Liver (tissue), 3 donors: ENCODE data around the gene CADM3.
A peak's percentile ranks its signal among the peaks of the same experiment; 100 is the strongest.

Experiments used
- ATF3 ChIP-seq: IDR thresholded peaks from 2 replicates; pipeline ENCODE4 v1.6.1; 2016; ENCODE audit warnings: antibody characterized with exemption
- CTCF ChIP-seq: fragments of 150-350 bp; IDR thresholded peaks from 2 replicates; pipeline ENCODE4 v1.5.1; 2017; ENCODE audit warnings: improper control_type of control experiment, low read depth, low read length; ENCODE audit not compliant: missing input control
- EGR1 ChIP-seq, 2 donors: IDR thresholded peaks; 2 replicates each; pipeline ENCODE4 v1.6.1; 2016 to 2018; ENCODE audit warnings: antibody characterized with exemption in 2 of 2, low read depth in 2 of 2
- FOXA2 ChIP-seq: IDR thresholded peaks from 2 replicates; pipeline ENCODE4 v1.6.1; 2016; ENCODE audit warnings: antibody characterized with exemption
- GABPA ChIP-seq, 2 donors: IDR thresholded peaks in 1 of 2; conservative IDR thresholded peaks in 1 of 2; 2 replicates each; pipeline ENCODE4 v1.6.1; 2016; ENCODE audit warnings: antibody characterized with exemption in 2 of 2, mild to moderate bottlenecking in 1 of 2, moderate library complexity in 1 of 2
- HNF4A ChIP-seq, 2 donors: conservative IDR thresholded peaks; 2 replicates each; pipeline ENCODE4 v1.6.1; 2016; ENCODE audit warnings: antibody characterized with exemption in 2 of 2, mild to moderate bottlenecking in 2 of 2
- JUND ChIP-seq, 2 donors: IDR thresholded peaks; 2 replicates each; pipeline ENCODE4 v1.6.1; 2016; ENCODE audit warnings: antibody characterized with exemption in 2 of 2
- RAD21 ChIP-seq, 2 donors: IDR thresholded peaks; 2 replicates each; pipeline ENCODE4 v1.6.1; 2016; ENCODE audit warnings: antibody characterized with exemption in 2 of 2, mild to moderate bottlenecking in 2 of 2
- SP1 ChIP-seq: IDR thresholded peaks from 2 replicates; pipeline ENCODE4 v1.6.1; 2018; ENCODE audit warnings: antibody characterized with exemption, mild to moderate bottlenecking
- TAF1 ChIP-seq: conservative IDR thresholded peaks from 2 replicates; pipeline ENCODE4 v1.6.1; 2016; ENCODE audit warnings: antibody characterized with exemption, mild to moderate bottlenecking
- YY1 ChIP-seq: IDR thresholded peaks from 2 replicates; pipeline ENCODE4 v1.6.1; 2016; ENCODE audit warnings: antibody characterized with exemption, mild to moderate bottlenecking
- ZBTB33 ChIP-seq: IDR thresholded peaks from 2 replicates; pipeline ENCODE4 v1.6.1; 2016; ENCODE audit warnings: antibody characterized with exemption
- TF ChIP-seq, protein P1 (sequence below): IDR thresholded peaks from 2 replicates; pipeline ENCODE4 v1.6.1; 2016; ENCODE audit warnings: antibody characterized with exemption
- TF ChIP-seq, protein P2 (sequence below): IDR thresholded peaks from 2 replicates; pipeline ENCODE4 v1.6.1; 2016; ENCODE audit warnings: antibody characterized with exemption, mild to moderate bottlenecking
- donor health status: healthy.
- donor health status: healthy.

DNA sequence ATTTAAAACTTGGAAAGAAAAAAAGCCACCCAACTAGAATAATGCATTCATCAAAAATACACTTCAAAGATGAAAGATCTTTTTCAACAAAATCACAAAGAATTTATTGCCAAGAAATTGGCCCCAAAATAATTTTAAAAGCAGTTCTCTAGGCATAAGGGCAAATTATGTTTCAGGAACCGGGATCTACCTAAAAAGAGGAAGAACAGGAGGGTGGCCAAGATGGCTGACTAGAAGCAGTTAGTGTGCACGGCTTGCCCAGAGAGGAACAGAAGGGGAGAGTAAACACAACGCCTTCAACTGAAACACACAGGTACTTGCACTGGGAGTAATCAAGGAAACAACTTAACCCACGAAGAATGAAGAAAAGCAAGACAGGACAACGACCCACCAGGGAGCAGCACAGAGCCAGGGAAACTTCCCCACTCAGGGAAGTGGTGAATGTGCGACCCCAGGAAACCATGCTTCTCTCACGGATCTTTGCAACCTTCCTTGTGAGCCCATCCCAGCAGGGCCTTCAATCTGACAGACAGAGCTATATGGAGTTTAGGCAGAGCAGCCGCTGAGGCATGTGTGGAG is 79.3 kb downstream of the CADM3 start:
- TF ChIP-seq CTCF, result peak; percentile 17
- no peak for TF ChIP-seq SP1
- no peak for TF ChIP-seq HNF4A (conservative IDR thresholded peaks at IDR 0.05)
- TF ChIP-seq RAD21 (IDR thresholded peaks at IDR 0.05), result peak; percentile 41 to 60
- no peak for TF ChIP-seq ATF3
- no peak for TF ChIP-seq GABPA (IDR thresholded peaks at IDR 0.05 in 1 of 2, conservative IDR thresholded peaks at IDR 0.05 in 1 of 2)
- TF ChIP-seq, protein P1, sequence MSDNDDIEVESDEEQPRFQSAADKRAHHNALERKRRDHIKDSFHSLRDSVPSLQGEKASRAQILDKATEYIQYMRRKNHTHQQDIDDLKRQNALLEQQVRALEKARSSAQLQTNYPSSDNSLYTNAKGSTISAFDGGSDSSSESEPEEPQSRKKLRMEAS, result no peak
- TF ChIP-seq TAF1, result no peak
- no peak for TF ChIP-seq EGR1 (IDR thresholded peaks at IDR 0.05; ENCODE audit: low read depth in 2 of 2)
- TF ChIP-seq, protein P2, sequence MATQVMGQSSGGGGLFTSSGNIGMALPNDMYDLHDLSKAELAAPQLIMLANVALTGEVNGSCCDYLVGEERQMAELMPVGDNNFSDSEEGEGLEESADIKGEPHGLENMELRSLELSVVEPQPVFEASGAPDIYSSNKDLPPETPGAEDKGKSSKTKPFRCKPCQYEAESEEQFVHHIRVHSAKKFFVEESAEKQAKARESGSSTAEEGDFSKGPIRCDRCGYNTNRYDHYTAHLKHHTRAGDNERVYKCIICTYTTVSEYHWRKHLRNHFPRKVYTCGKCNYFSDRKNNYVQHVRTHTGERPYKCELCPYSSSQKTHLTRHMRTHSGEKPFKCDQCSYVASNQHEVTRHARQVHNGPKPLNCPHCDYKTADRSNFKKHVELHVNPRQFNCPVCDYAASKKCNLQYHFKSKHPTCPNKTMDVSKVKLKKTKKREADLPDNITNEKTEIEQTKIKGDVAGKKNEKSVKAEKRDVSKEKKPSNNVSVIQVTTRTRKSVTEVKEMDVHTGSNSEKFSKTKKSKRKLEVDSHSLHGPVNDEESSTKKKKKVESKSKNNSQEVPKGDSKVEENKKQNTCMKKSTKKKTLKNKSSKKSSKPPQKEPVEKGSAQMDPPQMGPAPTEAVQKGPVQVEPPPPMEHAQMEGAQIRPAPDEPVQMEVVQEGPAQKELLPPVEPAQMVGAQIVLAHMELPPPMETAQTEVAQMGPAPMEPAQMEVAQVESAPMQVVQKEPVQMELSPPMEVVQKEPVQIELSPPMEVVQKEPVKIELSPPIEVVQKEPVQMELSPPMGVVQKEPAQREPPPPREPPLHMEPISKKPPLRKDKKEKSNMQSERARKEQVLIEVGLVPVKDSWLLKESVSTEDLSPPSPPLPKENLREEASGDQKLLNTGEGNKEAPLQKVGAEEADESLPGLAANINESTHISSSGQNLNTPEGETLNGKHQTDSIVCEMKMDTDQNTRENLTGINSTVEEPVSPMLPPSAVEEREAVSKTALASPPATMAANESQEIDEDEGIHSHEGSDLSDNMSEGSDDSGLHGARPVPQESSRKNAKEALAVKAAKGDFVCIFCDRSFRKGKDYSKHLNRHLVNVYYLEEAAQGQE, result no peak
- no peak for TF ChIP-seq YY1
- no peak for TF ChIP-seq ZBTB33
- TF ChIP-seq JUND (IDR thresholded peaks at IDR 0.05), result no peak
- no peak for TF ChIP-seq FOXA2
